ENCODE data around the gene ZFAND4. TPM values are rescaled to one million over a fixed set of nuclear protein-coding genes. Genes with fewer than 3 reads are reported as not detected.

The ZFAND4 gene
- total and polyA plus RNA-seq, 10 of the 15 experiments (the other 5 are each of a cell fraction or from before 2014, with no cell fraction given), result 4.7 to 20.8 (median 12.8) TPM

- Histone ChIP-seq H3K27ac (ENCODE audit: control insufficient read depth, insufficient read depth) (no peak overlapping the region), H2AFZ (ENCODE audit: control insufficient read depth, low read depth, low read length) (no peak overlapping the region), H3K4me1 (ENCODE audit: control insufficient read depth, insufficient read depth, low read length) (peaks cover 3% of the 10 kb centered on the region; the same call in 1 of the 2 replicates), H3K79me2 (ENCODE audit: control insufficient read depth, insufficient read depth, low read length) (peaks cover 14% of the 10 kb centered on the region), H3K4me3 (no peak overlapping the region), H3K9me3 (replicated peaks; ENCODE audit: control insufficient read depth, insufficient read depth, low read length) (no peaks in the 10 kb centered on the region; the same call in 1 of the 3 replicates), H4K20me1 (ENCODE audit: control insufficient read depth, insufficient read depth) (no peaks in the 10 kb centered on the region), H3K36me3 (ENCODE audit: control insufficient read depth in 2 of 2, insufficient read depth in 2 of 2, low read length in 1 of 2) (no peaks in the 10 kb centered on the region), H3K27me3 (replicated peaks in 1 of 2; ENCODE audit: control insufficient read depth in 2 of 2, insufficient read depth in 2 of 2, low read length in 1 of 2) (no peaks in the 10 kb centered on the region), H3K4me2 (ENCODE audit: control insufficient read depth, insufficient read depth) (no peak overlapping the region), H3K9ac (ENCODE audit: control insufficient read depth, insufficient read depth, low read length) (no peak overlapping the region)
- ChIA-PET CTCF (interaction anchor here (1.4 kb wide), 1 partner anchor 10 kb away, joined by 3 read pairs; no protein-coding TSS in a partner anchor), RAD21 (ENCODE audit: unreplicated experiment) (no interaction called here), SMC1A (ENCODE audit: uncharacterized antibody, unreplicated experiment) (interaction anchor here (1.3 kb wide), 1 partner anchor 83 kb away, joined by 4 read pairs; no protein-coding TSS in a partner anchor), POLR2A (interaction anchor here (0.6 to 0.7 kb wide), 2 partner anchors 102 to 112 kb away, joined by 3 to 5 read pairs; no protein-coding TSS in a partner anchor)
- FAIRE-seq (no peak), DNase-seq (ENCODE audit: low read depth, low spot score) (no peak), ATAC-seq (no peak)
- no TSS peak for BruUV-seq (replicated peaks)
- TF ChIP-seq EGR1 (IDR thresholded peaks at IDR 0.05; ENCODE audit: borderline replicate concordance in 1 of 2, low read depth in 2 of 2, low read length in 2 of 2) (no peak), HSF1 (IDR thresholded peaks at IDR 0.05; ENCODE audit: low read depth, low read length) (no peak), SPI1 (IDR thresholded peaks at IDR 0.05; ENCODE audit: borderline replicate concordance, insufficient read depth, low read depth, low read length) (no peak), IRF5 (IDR thresholded peaks at IDR 0.05; ENCODE audit: borderline replicate concordance) (no peak), IKZF2 (IDR thresholded peaks at IDR 0.05) (no peak), ZNF207 (IDR thresholded peaks at IDR 0.05; ENCODE audit: borderline replicate concordance) (no peak), SMC3 (IDR thresholded peaks at IDR 0.05; ENCODE audit: borderline replicate concordance, low read length) (no peak), ZNF217 (IDR thresholded peaks at IDR 0.05) (no peak), ATF2 (IDR thresholded peaks at IDR 0.05; ENCODE audit: low read length) (no peak), YY1 (IDR thresholded peaks at IDR 0.05; ENCODE audit: low read depth, low read length) (no peak), ZBTB4 (CRISPR knock-in tag; IDR thresholded peaks at IDR 0.05) (no peak), SMARCA5 (IDR thresholded peaks at IDR 0.05) (no peak), RBBP5 (conservative IDR thresholded peaks at IDR 0.05) (no peak)
- intact Hi-C loops (cut with micrococcal nuclease; ENCODE audit: unreplicated experiment), result no loop called here
- in situ Hi-C loops (cut with MboI), result no loop called here
Measured at GRCh38 chr10:45589009-45589408, 83.6 kb downstream of the ZFAND4 start.
